PC-9 (cell line): ENCODE measurements around the gene MORC1. TPM values are rescaled to one million over a fixed set of nuclear protein-coding genes. Genes with fewer than 3 reads are reported as not detected.

Experiments used
- BruUV-seq: library from RNA; stranded (reverse); fragments of 400-500 nt; replicated peaks from 2 replicates; lab custom pipeline; 2021; lab: Mats Ljungman, UMichigan
- CTCF ChIA-PET: fragments of 300-600 bp; sonication (Branson Sonifier 250); formaldehyde crosslinking; loops from one replicate; lab custom pipeline; 2022; ENCODE audit warnings: antibody characterized with exemption; lab: Charles Lee
- POLR2A ChIA-PET: fragments of 300-600 bp; sonication (Branson Sonifier 250); formaldehyde crosslinking; loops from one replicate; lab custom pipeline; 2022; ENCODE audit warnings: antibody characterized with exemption; ENCODE audit not compliant: unreplicated experiment; lab: Charles Lee
- DNase-seq, 2 experiments: peaks; one replicate each; pipeline versions ENCODE4 v3.0.0 to v3.0.0-alpha.2; 2015 to 2022; ENCODE audit warnings: mixed read lengths in 1 of 2
- H2AFZ ChIP-seq: fragments of 200-600 bp; sonication (generic); 2 replicates; pipeline ENCODE4 v1.8.1; 2017; ENCODE audit warnings: antibody characterized with exemption
- H3F3A ChIP-seq: fragments of 200-600 bp; sonication (generic); 2 replicates; pipeline ENCODE4 v1.8.1; 2017; ENCODE audit warnings: antibody characterized with exemption, mild to moderate bottlenecking, low read depth; ENCODE audit not compliant: insufficient read depth
- H3K27ac ChIP-seq: fragments of 200-600 bp; sonication (generic); 2 replicates; pipeline ENCODE4 v1.6.1; 2016; ENCODE audit warnings: mixed run types
- H3K27me3 ChIP-seq: fragments of 200-600 bp; sonication (generic); 2 replicates; pipeline ENCODE4 v1.6.1; 2016; ENCODE audit warnings: low read depth, mixed run types; ENCODE audit not compliant: insufficient read depth
- H3K36me3 ChIP-seq: fragments of 200-600 bp; sonication (generic); 2 replicates; pipeline ENCODE4 v1.6.1; 2016; ENCODE audit warnings: low read depth, mixed run types
- H3K4me1 ChIP-seq: fragments of 200-600 bp; sonication (generic); replicated peaks from 2 replicates; pipeline ENCODE4 v1.6.1; 2016; ENCODE audit warnings: mixed run types; ENCODE audit not compliant: insufficient read depth
- H3K4me2 ChIP-seq: fragments of 200-600 bp; sonication (generic); 2 replicates; pipeline ENCODE4 v1.6.1; 2017; ENCODE audit warnings: mixed run types
- H3K4me3 ChIP-seq: fragments of 200-600 bp; sonication (generic); 2 replicates; pipeline ENCODE4 v1.6.1; 2016; ENCODE audit warnings: mixed run types
- H3K79me2 ChIP-seq: fragments of 200-600 bp; sonication (generic); 2 replicates; pipeline ENCODE4 v1.6.1; 2017; ENCODE audit warnings: low read depth, mixed run types
- H3K9me2 ChIP-seq: fragments of 200-600 bp; sonication (generic); 2 replicates; pipeline ENCODE4 v1.8.1; 2017; ENCODE audit warnings: mild to moderate bottlenecking; ENCODE audit not compliant: insufficient read depth
- H3K9me3 ChIP-seq: fragments of 200-600 bp; sonication (generic); 2 replicates; pipeline ENCODE4 v1.8.1; 2016; ENCODE audit warnings: low read depth; ENCODE audit not compliant: insufficient read depth
- H4K20me1 ChIP-seq: fragments of 200-600 bp; sonication (generic); 2 replicates; pipeline ENCODE4 v1.8.1; 2017; ENCODE audit not compliant: insufficient read depth
- CTCF ChIP-seq: fragments of 200-600 bp; sonication (generic); conservative IDR thresholded peaks from 2 replicates; pipeline ENCODE4 v1.6.1; 2017; ENCODE audit warnings: mixed run types, antibody characterized with exemption, mild to moderate bottlenecking, moderate library complexity
- EZH2 ChIP-seq: fragments of 200-600 bp; sonication (generic); IDR thresholded peaks from 2 replicates; pipeline ENCODE4 v1.8.0; 2017; ENCODE audit warnings: antibody characterized with exemption, low read depth
- intact Hi-C: fragments of 100-400 bp; cut with micrococcal nuclease; formaldehyde crosslinking; loops from one replicate; pipeline ENCODE4 v1.10.0; 2022; ENCODE audit not compliant: unreplicated experiment
- total RNA-seq: library from RNA; stranded (reverse); gene quantifications from 2 replicates; pipeline ENCODE4 v1.2.3, GENCODE V29; 2021

Gene MORC1
- total RNA-seq, 1 experiment from 2014 or later, result not detected

- ChIA-PET POLR2A (no interaction called here), CTCF (no interaction called here)
- Histone ChIP-seq H2AFZ (no peak overlapping the region), H3K4me2 (no peak overlapping the region), H3K9me2 (no peaks in the 10 kb centered on the region), H3K9me3 (no peaks in the 10 kb centered on the region), H3K27me3 (no peaks in the 10 kb centered on the region), H3F3A (no peaks in the 10 kb centered on the region), H3K36me3 (no peaks in the 10 kb centered on the region), H3K4me3 (no peak overlapping the region), H4K20me1 (no peaks in the 10 kb centered on the region), H3K4me1 (no peaks in the 10 kb centered on the region), H3K79me2 (no peaks in the 10 kb centered on the region), H3K27ac (no peak overlapping the region)
- TF ChIP-seq EZH2 (no peak), CTCF (no peak)
- no TSS peak for BruUV-seq
- intact Hi-C loops, result loop anchor here (5.0 kb wide), 1 partner anchor 201 kb away; no protein-coding TSS in a partner anchor
- no peak for DNase-seq
These were observed 96.4 kb downstream of the MORC1 start for GRCh38 chr3:109021556-109021955.

- no peaks in the 10 kb centered on the region for H3K4me1 ChIP-seq
- DNase-seq, result peak in 1 of 2 experiments; percentile 13
- no peaks in the 10 kb centered on the region for H3K27me3 ChIP-seq
- ChIA-PET CTCF (no interaction called here), POLR2A (no interaction called here)
- H3K4me2 ChIP-seq, result no peak overlapping the region
- intact Hi-C loops, result loop anchor here (5.0 kb wide), 1 partner anchor 357 kb away; no protein-coding TSS in a partner anchor
- no peaks in the 10 kb centered on the region for H3K36me3 ChIP-seq
- H3K4me3 ChIP-seq, result no peak overlapping the region
- no peaks in the 10 kb centered on the region for H3K9me3 ChIP-seq
- H3K27ac ChIP-seq, result no peak overlapping the region
- no TSS peak for BruUV-seq
- H3F3A ChIP-seq, result no peaks in the 10 kb centered on the region
- no peaks in the 10 kb centered on the region for H3K9me2 ChIP-seq
- H4K20me1 ChIP-seq, result no peaks in the 10 kb centered on the region
- no peak overlapping the region for H2AFZ ChIP-seq
- no peaks in the 10 kb centered on the region for H3K79me2 ChIP-seq
- TF ChIP-seq CTCF (0 out of 2 replicates have a peak, but pooled peaks have one; percentile 31), EZH2 (no peak)
These were observed 99.1 kb downstream of the MORC1 start for GRCh38 chr3:109018828-109019227.

GRCh38 chr3:109005443-109005842 is 112.5 kb downstream of the MORC1 start:
- Histone ChIP-seq H3K4me2 (no peak overlapping the region), H3K4me3 (no peak overlapping the region), H3K79me2 (no peaks in the 10 kb centered on the region), H2AFZ (no peak overlapping the region), H3K9me3 (no peaks in the 10 kb centered on the region), H4K20me1 (no peaks in the 10 kb centered on the region), H3K27ac (no peak overlapping the region), H3K27me3 (no peaks in the 10 kb centered on the region), H3K36me3 (no peaks in the 10 kb centered on the region), H3F3A (no peaks in the 10 kb centered on the region), H3K4me1 (no peaks in the 10 kb centered on the region), H3K9me2 (no peaks in the 10 kb centered on the region)
- DNase-seq, result no peak
- POLR2A ChIA-PET, result no interaction called here
- intact Hi-C loops, result no loop called here
- BruUV-seq, result no TSS peak
- CTCF ChIA-PET, result no interaction called here
- no peak for TF ChIP-seq CTCF
- TF ChIP-seq EZH2, result no peak
